K562 treated with DMSO at 1 percent for 4 hours (cell line): Measurements from ENCODE around the gene PRR32. TPM values are rescaled to one million over a fixed set of nuclear protein-coding genes. Genes with fewer than 3 reads are reported as not detected.

Experiments
- total RNA-seq: library from RNA; unstranded; fragments of 300-600 nt; gene quantifications from 2 replicates; pipeline ENCODE4 v1.2.3, GENCODE V29; 2022; ENCODE audit not compliant: insufficient read depth

Gene PRR32
- total RNA-seq = not detected in 2 replicates

GRCh38 chrX:126819429-126819828, at the start of gene PRR32:
Gene PRR32 (plus strand): TSS chrX:126819729. CDS start chrX:126819844, 115 bp downstream.

